ENCODE measurements around the gene NUAK1. TPM values are rescaled to one million over a fixed set of nuclear protein-coding genes. Genes with fewer than 3 reads are reported as not detected.

NUAK1 gene
- total RNA-seq, 1 donor from 2014 or later, result 38.6 TPM

- no peak for ATAC-seq
- DNase-seq (ENCODE audit: low spot score), result no peak
- intact Hi-C loops (cut with DNase I), result loop anchor here (10.0 kb wide), 1 partner anchor 710 kb away; no protein-coding TSS in a partner anchor
Observed at GRCh38 chr12:106134294-106134949, 4.3 kb downstream of the NUAK1 start.

GRCh38 chr12:106133136-106134087 lies 5.3 kb downstream of the NUAK1 start:
- no peak for ATAC-seq
- intact Hi-C loops (cut with DNase I), result loop anchor here (10.0 kb wide), 1 partner anchor 709 kb away; no protein-coding TSS in a partner anchor
- no peak for DNase-seq (ENCODE audit: low spot score)

GRCh38 chr12:106132175-106133135 lies 6.3 kb downstream of the NUAK1 start:
- no peak for DNase-seq (ENCODE audit: low spot score)
- intact Hi-C loops (cut with DNase I), result loop anchor here (10.0 kb wide), 1 partner anchor 708 kb away; no protein-coding TSS in a partner anchor
- no peak for ATAC-seq

- DNase-seq (ENCODE audit: low spot score) (no peak), ATAC-seq (no peak)
- intact Hi-C loops (cut with DNase I), result loop anchor here (10.0 kb wide), 1 partner anchor 707 kb away; no protein-coding TSS in a partner anchor
Observed at GRCh38 chr12:106131676-106132075, 7.1 kb downstream of the NUAK1 start.

GRCh38 chr12:106130474-106131113 lies 8.2 kb downstream of the NUAK1 start:
- DNase-seq (ENCODE audit: low spot score) (no peak), ATAC-seq (no peak)
- intact Hi-C loops (cut with DNase I), result loop anchor here (10.0 kb wide), 1 partner anchor 706 kb away; no protein-coding TSS in a partner anchor

GRCh38 chr12:106128585-106129328 lies 10.0 kb downstream of the NUAK1 start:
- DNase-seq (ENCODE audit: low spot score) (no peak), ATAC-seq (no peak)
- intact Hi-C loops (cut with DNase I), result loop anchor here (10.0 kb wide), 1 partner anchor 134 kb away; no protein-coding TSS in a partner anchor

- ATAC-seq (peak; percentile 11), DNase-seq (ENCODE audit: low spot score) (no peak)
- intact Hi-C loops (cut with DNase I), result loop anchor here (10.0 kb wide), 1 partner anchor 133 kb away; no protein-coding TSS in a partner anchor
Observed at GRCh38 chr12:106127338-106128126, 11.2 kb downstream of the NUAK1 start.

GRCh38 chr12:106126441-106127337 lies 12.1 kb downstream of the NUAK1 start:
- intact Hi-C loops (cut with DNase I), result loop anchor here (10.0 kb wide), 1 partner anchor 132 kb away; no protein-coding TSS in a partner anchor
- DNase-seq (ENCODE audit: low spot score) (no peak), ATAC-seq (peak; percentile 46)

- ATAC-seq (no peak), DNase-seq (ENCODE audit: low spot score) (no peak)
- intact Hi-C loops (cut with DNase I), result loop anchor here (10.0 kb wide), 1 partner anchor 131 kb away; no protein-coding TSS in a partner anchor
Observed at GRCh38 chr12:106125351-106126095, 13.2 kb downstream of the NUAK1 start.

GRCh38 chr12:106123551-106124081 lies 15.1 kb downstream of the NUAK1 start:
- ATAC-seq (peak; percentile 81), DNase-seq (ENCODE audit: low spot score) (no peak)
- intact Hi-C loops (cut with DNase I), result loop anchor here (10.0 kb wide), 1 partner anchor 129 kb away; no protein-coding TSS in a partner anchor

- ATAC-seq, result no peak
- DNase-seq (ENCODE audit: low spot score), result no peak
- intact Hi-C loops (cut with DNase I), result loop anchor here (10.0 kb wide), 1 partner anchor 128 kb away; no protein-coding TSS in a partner anchor
Observed at GRCh38 chr12:106123110-106123509, 15.6 kb downstream of the NUAK1 start.

GRCh38 chr12:106122004-106122403 lies 16.8 kb downstream of the NUAK1 start:
- no peak for ATAC-seq
- intact Hi-C loops (cut with DNase I), result loop anchor here (10.0 kb wide), 1 partner anchor 127 kb away; no protein-coding TSS in a partner anchor

GRCh38 chr12:106120519-106121105 lies 18.1 kb downstream of the NUAK1 start:
- DNase-seq (ENCODE audit: low spot score), result peak; percentile 75
- intact Hi-C loops (cut with DNase I), result loop anchor here (10.0 kb wide), 1 partner anchor 126 kb away; no protein-coding TSS in a partner anchor
- ATAC-seq, result peak; percentile 76

More at GRCh38 chr12:106122004-106122403, 16.8 kb downstream of the NUAK1 start:
- no peak for DNase-seq (ENCODE audit: low spot score)

- no peak for ATAC-seq
- intact Hi-C loops (cut with DNase I), result no loop called here
- DNase-seq (ENCODE audit: low spot score), result no peak
Observed at GRCh38 chr12:106119301-106119700, 19.5 kb downstream of the NUAK1 start.

Data from sciatic nerve (tissue), 2 donors.